CD4-positive, alpha-beta T cell (primary cell): ENCODE measurements around the gene NINL. TPM values are rescaled to one million over a fixed set of nuclear protein-coding genes. Genes with fewer than 3 reads are reported as not detected.
"Not testable (repeated sequence)": the region's sequence is repeated elsewhere in the genome, so short reads cannot be mapped to it uniquely, and the experiment has no call there.

Source experiments
- ATAC-seq: fragments of 200-7000 bp; cut with Tn5 transposase; one replicate; pipeline ENCODE4 v1.10.0; 2022; ENCODE audit warnings: mild to moderate bottlenecking; ENCODE audit not compliant: poor library complexity
- CTCF ChIA-PET: fragments of 350-600 bp; sonication (Branson Sonifier 250); formaldehyde crosslinking; loops from one replicate; lab custom pipeline; 2021; ENCODE audit warnings: antibody characterized with exemption, inconsistent platforms; lab: Charles Lee
- POLR2A ChIA-PET: fragments of 350-600 bp; sonication (Branson Sonifier 250); formaldehyde crosslinking; loops from one replicate; lab custom pipeline; 2021; ENCODE audit warnings: antibody characterized with exemption, inconsistent platforms; lab: Charles Lee
- DNase-seq, 14 experiments: peaks; one replicate each; pipeline ENCODE4 v3.0.0-alpha.2; 2013 to 2020; ENCODE audit warnings: mixed read lengths in 2 of 14
- H3K27ac ChIP-seq, 2 donors: one replicate each; pipeline versions ENCODE4 v1.5.1 to v1.7.0; 2013; ENCODE audit warnings: low read length in 2 of 2, low read depth in 1 of 2, mild to moderate bottlenecking in 1 of 2
- H3K27me3 ChIP-seq, 2 experiments: 1 replicate in 1 of 2; 2 replicates in 1 of 2; pipeline versions ENCODE4 v1.6.1 to v1.7.0; 2013; ENCODE audit warnings: low read length in 2 of 2, control low read depth in 1 of 2, mild to moderate bottlenecking in 1 of 2, moderate library complexity in 1 of 2; ENCODE audit not compliant: insufficient read depth in 2 of 2, control insufficient read depth in 1 of 2
- H3K36me3 ChIP-seq: one replicate; pipeline ENCODE4 v1.6.1; 2013; ENCODE audit warnings: low read length, control low read depth; ENCODE audit not compliant: insufficient read depth
- H3K4me1 ChIP-seq: one replicate; pipeline ENCODE4 v1.6.1; 2013; ENCODE audit warnings: low read length, control low read depth; ENCODE audit not compliant: insufficient read depth
- H3K4me3 ChIP-seq: one replicate; pipeline ENCODE4 v1.5.1; 2013; ENCODE audit warnings: mild to moderate bottlenecking, low read length, moderate library complexity
- H3K9me3 ChIP-seq, 2 experiments: 1 replicate in 1 of 2; 2 replicates in 1 of 2; pipeline versions ENCODE4 v1.6.1 to v1.7.0; 2013; ENCODE audit warnings: low read length in 2 of 2, mild to moderate bottlenecking in 2 of 2, control low read depth in 1 of 2, moderate library complexity in 1 of 2; ENCODE audit not compliant: control insufficient read depth in 1 of 2, insufficient read depth in 1 of 2
- H3K27ac Mint-ChIP-seq: one replicate; pipeline ENCODE4 v1.8.0; 2020; ENCODE audit warnings: mixed read lengths
- H3K27me3 Mint-ChIP-seq: one replicate; pipeline ENCODE4 v1.8.0; 2021; ENCODE audit warnings: mixed read lengths
- H3K36me3 Mint-ChIP-seq: one replicate; pipeline ENCODE4 v1.8.0; 2021; ENCODE audit warnings: low read depth, mixed read lengths
- H3K4me1 Mint-ChIP-seq: one replicate; pipeline ENCODE4 v1.8.0; 2021; ENCODE audit warnings: low read depth, mixed read lengths
- H3K4me3 Mint-ChIP-seq: one replicate; pipeline ENCODE4 v1.8.0; 2020; ENCODE audit warnings: mild to moderate bottlenecking, mixed read lengths
- H3K9me3 Mint-ChIP-seq: one replicate; pipeline ENCODE4 v1.8.0; 2020; ENCODE audit warnings: mixed read lengths
- CTCF ChIP-seq: fragments of 200-600 bp; IDR thresholded peaks from one replicate; pipeline ENCODE4 v1.8.0; 2022; ENCODE audit warnings: antibody characterized with exemption, mild to moderate bottlenecking
- intact Hi-C, 2 experiments: fragments of 100-400 bp; cut with DNase I in 1 of 2; cut with micrococcal nuclease in 1 of 2; formaldehyde crosslinking; loops; one replicate each; pipeline versions ENCODE4 v1.15.1 to v1.9.0; 2023 to 2025; cut with DNase I, micrococcal nuclease
- total RNA-seq, 174 experiments: library from RNA in 2 of 174; stranded (reverse) in 2 of 174; gene quantifications; one replicate each; pipeline ENCODE4 v1.2.3 and lab custom pipeline; 2021 to 2026

Gene NINL
- total RNA-seq, 2 experiments from 2014 or later = 2.7 to 4.0 TPM

DNA sequence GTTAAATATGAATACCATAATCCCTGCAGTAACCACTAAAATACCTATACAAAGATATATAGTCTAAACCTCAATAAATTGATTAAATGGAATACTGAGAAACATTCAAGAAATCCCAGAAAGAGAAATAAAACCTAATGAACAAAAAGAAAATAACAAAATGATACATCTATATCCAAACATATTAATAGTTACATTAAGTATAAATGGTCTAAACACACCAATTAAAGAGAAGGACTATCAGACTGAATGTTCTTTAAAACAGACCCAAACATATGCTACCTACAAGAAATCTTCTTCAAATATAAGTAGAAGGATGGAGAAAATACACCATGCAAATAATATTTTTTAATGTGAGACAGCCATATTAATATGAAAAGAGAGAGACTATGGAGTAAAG is 22.0 kb downstream of the NINL start:
- H3K9me3 Mint-ChIP-seq = no peaks in the 10 kb centered on the region
- intact Hi-C loops = no loop called here
- Histone ChIP-seq H3K36me3 (no peaks in the 10 kb centered on the region), H3K9me3 (peaks cover 0 to 4% of the 10 kb centered on the region in 2 experiments), H3K27ac (no peak overlapping the region), H3K4me3 (no peak overlapping the region), H3K4me1 (no peaks in the 10 kb centered on the region), H3K27me3 (no peaks in the 10 kb centered on the region)
- no peaks in the 10 kb centered on the region for H3K36me3 Mint-ChIP-seq
- POLR2A ChIA-PET = no interaction called here
- CTCF ChIA-PET = no interaction called here
- no peak overlapping the region for H3K27ac Mint-ChIP-seq
- ATAC-seq (no peak), DNase-seq (no peak)
- peaks cover 6% of the 10 kb centered on the region for H3K4me1 Mint-ChIP-seq
- H3K4me3 Mint-ChIP-seq = no peak overlapping the region
- TF ChIP-seq CTCF = no peak
- H3K27me3 Mint-ChIP-seq = no peaks in the 10 kb centered on the region

DNA sequence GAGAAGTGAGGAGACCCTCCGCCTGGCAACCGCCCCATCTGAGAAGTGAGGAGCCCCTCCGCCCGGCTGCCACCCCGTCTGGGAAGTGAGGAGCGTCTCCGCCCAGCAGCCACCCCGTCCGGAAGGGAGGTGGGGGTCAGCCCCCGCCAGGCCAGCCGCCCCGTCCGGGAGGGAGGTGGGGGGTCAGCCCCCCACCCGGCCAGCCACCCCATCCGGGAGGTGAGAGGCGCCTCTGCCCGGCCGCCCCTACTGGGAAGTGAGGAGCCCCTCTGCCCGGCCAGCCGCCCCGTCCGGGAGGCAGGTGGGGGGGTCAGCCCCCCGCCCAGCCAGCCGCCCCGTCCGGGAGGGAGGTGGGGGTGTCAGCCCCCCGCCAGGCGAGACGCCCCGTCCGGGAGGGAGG is 23.6 kb downstream of the NINL start:
- POLR2A ChIA-PET, H3K27ac Mint-ChIP-seq, H3K4me1 Mint-ChIP-seq: not testable (repeated sequence)

GRCh38 chr20:25553819-25554296 is 31.5 kb downstream of the NINL start:
- Mint-ChIP-seq H3K4me3 (no peak overlapping the region), H3K4me1 (no peaks in the 10 kb centered on the region), H3K27me3 (no peaks in the 10 kb centered on the region), H3K27ac (no peak overlapping the region), H3K9me3 (no peaks in the 10 kb centered on the region), H3K36me3 (no peaks in the 10 kb centered on the region)
- no peaks in the 10 kb centered on the region for H3K9me3 ChIP-seq
- TF ChIP-seq CTCF = no peak
- no peak overlapping the region for H3K27ac ChIP-seq
- no peaks in the 10 kb centered on the region for H3K27me3 ChIP-seq
- ChIA-PET POLR2A (no interaction called here), CTCF (no interaction called here)
- H3K4me1 ChIP-seq = peaks cover 3% of the 10 kb centered on the region
- no peaks in the 10 kb centered on the region for H3K36me3 ChIP-seq
- ATAC-seq = no peak
- intact Hi-C loops = no loop called here
- no peak for DNase-seq
- H3K4me3 ChIP-seq = no peak overlapping the region

More for the DNA sequence above, 23.6 kb downstream of the NINL start:
- H3K4me3 ChIP-seq, H3K4me3 Mint-ChIP-seq, H3K27me3 ChIP-seq, H3K9me3 Mint-ChIP-seq, ATAC-seq, H3K27me3 Mint-ChIP-seq, H3K36me3 ChIP-seq, H3K36me3 Mint-ChIP-seq, intact Hi-C loops, H3K4me1 ChIP-seq, DNase-seq, H3K9me3 ChIP-seq, H3K27ac ChIP-seq, CTCF ChIA-PET: not testable (repeated sequence)

- no peak for TF ChIP-seq CTCF
- Histone ChIP-seq H3K4me3 (no peak overlapping the region), H3K9me3 (no peaks in the 10 kb centered on the region), H3K36me3 (no peaks in the 10 kb centered on the region), H3K27ac (no peak overlapping the region), H3K27me3 (no peaks in the 10 kb centered on the region), H3K4me1 (peaks cover 3% of the 10 kb centered on the region)
- ChIA-PET POLR2A (no interaction called here), CTCF (interaction anchor here (0.6 kb wide), 1 partner anchor 132 kb away, joined by 3 read pairs; no protein-coding TSS in a partner anchor)
- ATAC-seq (no peak), DNase-seq (no peak)
- Mint-ChIP-seq H3K4me1 (no peaks in the 10 kb centered on the region), H3K36me3 (no peaks in the 10 kb centered on the region), H3K4me3 (no peak overlapping the region), H3K27me3 (no peaks in the 10 kb centered on the region), H3K9me3 (no peaks in the 10 kb centered on the region), H3K27ac (no peak overlapping the region)
- intact Hi-C loops = no loop called here
Observed at GRCh38 chr20:25552977-25553376, 32.4 kb downstream of the NINL start.
